Loucy (cell line): Measurements from ENCODE around the gene FLT3LG.

Experiments
- H2AFZ ChIP-seq: fragments of 200-600 bp; sonication (generic); 2 replicates; pipeline ENCODE4 v1.6.0; 2016; ENCODE audit warnings: antibody characterized with exemption, mild to moderate bottlenecking, low read length, moderate library complexity
- H3F3A ChIP-seq: fragments of 200-600 bp; 2 replicates; pipeline ENCODE4 v1.6.0; 2016; ENCODE audit warnings: antibody characterized with exemption, low read depth, mild to moderate bottlenecking
- H3K27me3 ChIP-seq: fragments of 200-600 bp; sonication (generic); 2 replicates; pipeline ENCODE4 v1.6.1; 2014; ENCODE audit warnings: low read length, mild to moderate bottlenecking; ENCODE audit not compliant: insufficient read depth, poor library complexity, severe bottlenecking
- H3K36me3 ChIP-seq: fragments of 200-600 bp; sonication (generic); 2 replicates; pipeline ENCODE4 v1.6.1; 2016; ENCODE audit warnings: low read length; ENCODE audit not compliant: insufficient read depth
- H3K4me1 ChIP-seq: fragments of 200-600 bp; sonication (generic); 2 replicates; pipeline ENCODE4 v1.5.1; 2014; ENCODE audit warnings: low read length, mild to moderate bottlenecking; ENCODE audit not compliant: insufficient read depth, poor library complexity, severe bottlenecking
- H3K4me2 ChIP-seq: fragments of 200-600 bp; sonication (generic); 2 replicates; pipeline ENCODE4 v1.6.0; 2014; ENCODE audit warnings: antibody characterized with exemption, low read length, low read depth, mild to moderate bottlenecking; ENCODE audit not compliant: poor library complexity, severe bottlenecking
- H3K4me3 ChIP-seq: fragments of 200-600 bp; sonication (generic); 2 replicates; pipeline ENCODE4 v1.5.1; 2014; ENCODE audit warnings: low read length, mild to moderate bottlenecking, mixed read lengths; ENCODE audit not compliant: poor library complexity, severe bottlenecking
- H3K79me2 ChIP-seq: fragments of 200-600 bp; sonication (generic); 2 replicates; pipeline ENCODE4 v1.6.1; 2014; ENCODE audit warnings: low read length; ENCODE audit not compliant: insufficient read depth
- H3K9ac ChIP-seq: fragments of 200-600 bp; sonication (generic); 2 replicates; pipeline ENCODE4 v1.6.0; 2014; ENCODE audit warnings: mild to moderate bottlenecking, low read depth, low read length, moderate library complexity; ENCODE audit not compliant: poor library complexity, severe bottlenecking
- H3K9me2 ChIP-seq: fragments of 200-600 bp; sonication (generic); replicated peaks from 2 replicates; pipeline ENCODE4 v1.6.1; 2016; ENCODE audit warnings: low read depth, low read length, mixed read lengths
- H3K9me3 ChIP-seq: fragments of 200-600 bp; sonication (generic); 2 replicates; pipeline ENCODE4 v1.6.1; 2014; ENCODE audit warnings: mild to moderate bottlenecking, antibody characterized with exemption, low read length, low read depth; ENCODE audit not compliant: insufficient read depth
- H4K20me1 ChIP-seq: fragments of 200-600 bp; sonication (generic); 2 replicates; pipeline ENCODE4 v1.6.0; 2014; ENCODE audit warnings: antibody characterized with exemption, low read length, mild to moderate bottlenecking; ENCODE audit not compliant: insufficient read depth, poor library complexity, severe bottlenecking
- EZH2phosphoT487 ChIP-seq: fragments of 200-600 bp; IDR thresholded peaks from 2 replicates; pipeline ENCODE4 v1.6.1; 2018; ENCODE audit warnings: antibody characterized with exemption, mild to moderate bottlenecking, moderate library complexity, borderline replicate concordance
- TF ChIP-seq, protein P1 (sequence below): fragments of 200-600 bp; sonication (generic); conservative IDR thresholded peaks from 2 replicates; pipeline ENCODE4 v1.5.1; 2014; ENCODE audit warnings: mild to moderate bottlenecking, antibody characterized with exemption, low read length

FLT3LG gene

GRCh38 chr19:49435670-49436069 is 38.3 kb upstream of the FLT3LG start:
- Histone ChIP-seq H3K4me3 (no peak overlapping the region), H3K36me3 (no peaks in the 10 kb centered on the region), H3K4me2 (no peak overlapping the region), H3K9ac (no peak overlapping the region), H3K27me3 (no peaks in the 10 kb centered on the region), H3K79me2 (no peaks in the 10 kb centered on the region), H3K9me2 (no peaks in the 10 kb centered on the region), H2AFZ (no peak overlapping the region), H4K20me1 (no peaks in the 10 kb centered on the region), H3F3A (no peaks in the 10 kb centered on the region), H3K4me1 (peaks cover under 1% of the 10 kb centered on the region), H3K9me3 (no peaks in the 10 kb centered on the region)
- TF ChIP-seq EZH2phosphoT487, result no peak
- TF ChIP-seq, protein P1, sequence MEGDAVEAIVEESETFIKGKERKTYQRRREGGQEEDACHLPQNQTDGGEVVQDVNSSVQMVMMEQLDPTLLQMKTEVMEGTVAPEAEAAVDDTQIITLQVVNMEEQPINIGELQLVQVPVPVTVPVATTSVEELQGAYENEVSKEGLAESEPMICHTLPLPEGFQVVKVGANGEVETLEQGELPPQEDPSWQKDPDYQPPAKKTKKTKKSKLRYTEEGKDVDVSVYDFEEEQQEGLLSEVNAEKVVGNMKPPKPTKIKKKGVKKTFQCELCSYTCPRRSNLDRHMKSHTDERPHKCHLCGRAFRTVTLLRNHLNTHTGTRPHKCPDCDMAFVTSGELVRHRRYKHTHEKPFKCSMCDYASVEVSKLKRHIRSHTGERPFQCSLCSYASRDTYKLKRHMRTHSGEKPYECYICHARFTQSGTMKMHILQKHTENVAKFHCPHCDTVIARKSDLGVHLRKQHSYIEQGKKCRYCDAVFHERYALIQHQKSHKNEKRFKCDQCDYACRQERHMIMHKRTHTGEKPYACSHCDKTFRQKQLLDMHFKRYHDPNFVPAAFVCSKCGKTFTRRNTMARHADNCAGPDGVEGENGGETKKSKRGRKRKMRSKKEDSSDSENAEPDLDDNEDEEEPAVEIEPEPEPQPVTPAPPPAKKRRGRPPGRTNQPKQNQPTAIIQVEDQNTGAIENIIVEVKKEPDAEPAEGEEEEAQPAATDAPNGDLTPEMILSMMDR, result no peak

DNA sequence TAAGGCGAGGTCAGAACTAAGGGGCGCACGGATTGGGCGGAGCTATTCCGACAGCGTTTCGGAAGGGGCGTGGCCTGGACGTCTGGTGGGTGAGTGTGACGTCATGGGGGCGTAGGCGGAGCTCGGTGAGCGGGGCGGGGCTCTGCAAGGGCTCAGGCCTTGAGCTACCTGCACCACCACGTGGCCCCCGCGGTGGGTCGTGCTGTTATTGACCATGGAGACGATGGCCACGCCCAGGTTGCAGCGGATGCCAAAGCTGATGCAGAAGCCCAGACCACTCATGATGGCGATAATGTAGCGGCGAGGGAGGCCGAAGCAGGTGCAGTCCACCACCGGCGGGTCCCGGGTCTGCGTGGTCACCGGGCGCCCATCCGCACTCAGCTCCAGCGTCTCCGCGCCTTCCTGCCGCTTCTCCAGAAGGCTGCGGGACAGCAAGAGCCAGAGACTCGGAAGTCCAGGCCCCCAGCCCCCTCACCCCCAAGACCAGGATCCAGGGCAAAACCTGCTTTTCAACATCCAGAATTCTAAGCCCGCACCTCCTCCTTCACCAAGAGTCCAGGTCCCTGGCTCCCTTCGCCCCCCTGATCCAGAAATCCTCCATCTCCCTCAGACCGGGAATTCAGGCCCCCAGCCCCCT is 37.5 kb upstream of the FLT3LG start:
- no peak overlapping the region for H3K4me2 ChIP-seq
- H3K27me3 ChIP-seq, result no peaks in the 10 kb centered on the region
- no peaks in the 10 kb centered on the region for H3K36me3 ChIP-seq
- no peaks in the 10 kb centered on the region for H3K4me1 ChIP-seq
- H4K20me1 ChIP-seq, result no peaks in the 10 kb centered on the region
- H3K9me2 ChIP-seq, result no peaks in the 10 kb centered on the region
- H3F3A ChIP-seq, result no peaks in the 10 kb centered on the region
- no peak overlapping the region for H3K9ac ChIP-seq
- H2AFZ ChIP-seq, result no peak overlapping the region
- H3K79me2 ChIP-seq, result no peaks in the 10 kb centered on the region
- no peak overlapping the region for H3K4me3 ChIP-seq
- H3K9me3 ChIP-seq, result no peaks in the 10 kb centered on the region
- no peak for TF ChIP-seq EZH2phosphoT487
- TF ChIP-seq, protein P1, result no peak

DNA sequence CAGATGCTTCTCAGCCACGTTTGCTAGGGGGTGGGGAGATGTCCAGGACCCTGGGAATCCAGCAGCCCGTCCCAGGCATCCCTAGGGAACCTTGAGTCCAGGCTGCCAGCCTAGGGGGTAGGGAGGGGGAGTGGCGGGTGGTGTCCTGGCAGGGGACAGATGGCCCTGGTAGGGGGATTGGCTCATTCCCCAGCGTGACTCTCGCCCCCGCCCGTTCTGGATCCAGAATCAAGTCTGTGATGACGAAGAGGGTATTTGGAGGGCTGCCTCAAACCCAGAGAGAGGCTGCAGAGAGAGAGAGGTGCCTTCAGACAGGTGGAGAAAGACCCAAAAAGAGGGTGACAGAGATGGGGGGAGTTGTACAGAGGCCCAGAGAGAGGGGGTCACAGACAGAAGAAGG is 36.8 kb upstream of the FLT3LG start:
- Histone ChIP-seq H3K36me3 (no peaks in the 10 kb centered on the region), H3K9me3 (no peaks in the 10 kb centered on the region), H2AFZ (no peak overlapping the region), H3K4me3 (no peak overlapping the region), H3K79me2 (no peaks in the 10 kb centered on the region), H4K20me1 (no peaks in the 10 kb centered on the region), H3K27me3 (no peaks in the 10 kb centered on the region), H3K4me2 (no peak overlapping the region), H3K9me2 (no peaks in the 10 kb centered on the region), H3F3A (no peaks in the 10 kb centered on the region), H3K9ac (no peak overlapping the region), H3K4me1 (peaks cover 2% of the 10 kb centered on the region)
- TF ChIP-seq, protein P1, result no peak
- no peak for TF ChIP-seq EZH2phosphoT487
